OCI-LY7 (cell line): ENCODE measurements around the gene CATSPERE.

ENCODE experiments used
- CTCF ChIP-seq: fragments of 200-600 bp; sonication (generic); conservative IDR thresholded peaks from 2 replicates; pipeline ENCODE4 v1.5.1; 2014; ENCODE audit warnings: mild to moderate bottlenecking, antibody characterized with exemption, low read length, moderate library complexity, mixed read lengths
- EZH2phosphoT487 ChIP-seq: fragments of 200-600 bp; sonication (generic); IDR thresholded peaks from 2 replicates; pipeline ENCODE4 v1.6.1; 2018; ENCODE audit warnings: low read depth, borderline replicate concordance, mild to moderate bottlenecking, mixed run types, antibody characterized with exemption, low read length, moderate library complexity, mixed read lengths

DNA sequence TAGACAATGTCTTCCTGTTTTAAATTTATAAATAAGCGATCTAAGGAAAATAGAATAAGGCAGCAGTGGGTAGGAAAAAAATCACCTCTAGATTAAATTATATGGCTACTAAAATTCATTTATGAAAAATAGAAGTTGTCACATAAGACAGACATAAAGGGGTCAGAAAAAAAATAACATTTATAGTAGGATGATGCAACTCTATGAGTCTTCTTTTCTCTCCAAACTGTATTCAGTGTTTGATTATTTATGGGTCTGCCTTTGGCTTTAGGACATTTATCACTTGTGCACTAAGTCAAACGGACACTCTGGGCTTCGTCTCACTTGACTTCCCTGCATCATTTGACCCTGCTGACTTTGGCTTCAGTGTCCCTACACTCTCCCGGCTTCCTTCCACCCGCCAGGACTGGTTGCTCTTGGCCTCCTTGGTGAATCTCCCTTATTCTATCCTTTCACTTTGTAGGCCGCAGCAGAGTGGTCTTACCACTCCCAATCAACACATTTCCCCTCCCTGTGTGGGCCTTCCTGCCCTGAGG, 144.8 kb downstream of the CATSPERE start:
- TF ChIP-seq CTCF (no peak), EZH2phosphoT487 (no peak)
